OCI-LY3 (cell line): ENCODE results near the gene RNU1-1.
A peak's percentile ranks its signal among the peaks of the same experiment; 100 is the strongest.
"Not testable (repeated sequence)": the region's sequence is repeated elsewhere in the genome, so short reads cannot be mapped to it uniquely, and the experiment has no call there.

Source experiments
- H2AFZ ChIP-seq: fragments of 200-600, 300-600 bp; shearing (Covaris generic); 2 replicates; pipeline ENCODE4 v1.6.0; 2014; ENCODE audit warnings: antibody characterized with exemption, low read depth, low read length
- H3K27ac ChIP-seq: fragments of 200-600, 300-600 bp; sonication (generic); 2 replicates; pipeline ENCODE4 v1.5.1; 2014; ENCODE audit warnings: mild to moderate bottlenecking, low read length, moderate library complexity, mixed read lengths
- H3K27me3 ChIP-seq: fragments of 200-600, 300-600 bp; sonication (generic); 2 replicates; pipeline ENCODE4 v1.6.1; 2014; ENCODE audit warnings: low read depth, low read length, mixed read lengths
- H3K36me3 ChIP-seq: fragments of 200-600, 300-600 bp; sonication (generic); replicated peaks from 2 replicates; pipeline ENCODE3; 2014; ENCODE audit warnings: low read depth, low read length, mixed read lengths
- H3K4me1 ChIP-seq: fragments of 300-600, 200-600 bp; sonication (generic); 2 replicates; pipeline ENCODE4 v1.6.1; 2014; ENCODE audit warnings: low read length, mixed read lengths
- H3K4me2 ChIP-seq: fragments of 200-600, 300-600 bp; sonication (generic); 2 replicates; pipeline ENCODE4 v1.6.1; 2014; ENCODE audit warnings: low read length, mixed read lengths
- H3K4me3 ChIP-seq: fragments of 300-600, 200-600 bp; sonication (generic); 2 replicates; pipeline ENCODE4 v1.5.1; 2014; ENCODE audit warnings: antibody characterized with exemption, mild to moderate bottlenecking, low read length, moderate library complexity
- H3K79me2 ChIP-seq: fragments of 300-600, 200-600 bp; shearing (Covaris generic); 2 replicates; pipeline ENCODE4 v1.6.1; 2014; ENCODE audit warnings: mild to moderate bottlenecking, low read length, mixed read lengths
- H3K9ac ChIP-seq: fragments of 300-600, 200-600 bp; shearing (Covaris generic); 2 replicates; pipeline ENCODE4 v1.6.0; 2014; ENCODE audit warnings: mild to moderate bottlenecking, low read length, moderate library complexity
- H3K9me3 ChIP-seq: fragments of 200-600, 300-600 bp; shearing (Covaris generic); 2 replicates; pipeline ENCODE4 v1.6.1; 2014; ENCODE audit warnings: low read length, mixed read lengths; ENCODE audit not compliant: insufficient read depth
- H4K20me1 ChIP-seq: fragments of 200-600, 300-600 bp; sonication (generic); 2 replicates; pipeline ENCODE4 v1.6.1; 2016; ENCODE audit warnings: low read length, mixed read lengths; ENCODE audit not compliant: insufficient read depth
- CTCF ChIP-seq: fragments of 200-600, 300-600 bp; sonication (generic); IDR thresholded peaks from 2 replicates; pipeline ENCODE4 v1.5.1; 2014; ENCODE audit warnings: antibody characterized with exemption, low read length, low read depth
- EZH2phosphoT487 ChIP-seq: fragments of 200-600 bp; shearing (Covaris generic); IDR thresholded peaks from 2 replicates; pipeline ENCODE4 v1.6.1; 2018; ENCODE audit warnings: antibody characterized with exemption, mixed run types, low read depth

Gene RNU1-1

DNA sequence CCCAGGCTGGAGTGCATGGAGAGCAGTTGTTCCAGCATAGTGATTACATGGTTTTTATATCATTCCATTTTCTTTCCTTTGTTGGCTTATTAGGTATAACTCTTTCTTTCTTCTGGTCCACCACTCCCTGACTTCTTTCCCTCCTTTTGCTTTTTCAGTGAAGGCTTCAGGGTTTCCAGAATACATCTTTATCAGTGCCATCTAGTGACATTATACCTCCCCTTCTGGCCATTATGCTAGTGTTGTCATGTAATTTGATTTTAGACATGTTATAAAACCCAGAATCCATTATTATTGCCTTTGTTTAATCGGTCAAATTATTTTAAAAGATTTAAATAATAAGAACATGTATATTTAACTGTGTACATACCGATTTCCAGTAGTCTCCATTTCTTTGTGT lies 10.6 kb downstream of the RNU1-1 start:
- TF ChIP-seq CTCF: no peak
- TF ChIP-seq EZH2phosphoT487: no peak
- Histone ChIP-seq H3K9ac (no peak overlapping the region), H3K4me2 (no peak overlapping the region), H3K36me3 (no peaks in the 10 kb centered on the region), H2AFZ (no peak overlapping the region), H3K27ac (no peak overlapping the region), H3K4me3 (no peak overlapping the region), H3K27me3 (no peaks in the 10 kb centered on the region), H3K9me3 (no peaks in the 10 kb centered on the region), H4K20me1 (no peaks in the 10 kb centered on the region), H3K4me1 (no peaks in the 10 kb centered on the region), H3K79me2 (no peaks in the 10 kb centered on the region)

DNA sequence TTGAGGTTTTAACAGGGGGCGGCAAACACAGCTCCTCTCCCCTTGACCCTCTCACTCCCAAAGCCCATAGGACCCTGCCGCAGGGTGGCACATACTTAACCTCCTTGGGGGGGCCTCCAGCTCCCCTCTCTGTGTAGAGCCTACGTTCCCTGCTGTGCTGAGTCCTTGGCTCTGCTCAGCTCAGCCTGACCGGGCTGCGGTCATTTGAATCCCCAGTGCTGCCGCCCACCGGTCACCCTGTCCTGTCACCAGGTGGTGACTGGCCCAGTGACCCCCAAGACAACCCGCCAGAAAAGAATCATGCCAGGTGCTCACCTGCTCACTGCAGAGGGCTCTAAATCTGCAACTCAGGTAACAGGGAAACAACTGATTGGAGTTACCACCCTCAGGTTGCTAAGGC lies 12.6 kb downstream of the RNU1-1 start:
- not testable (repeated sequence) for H2AFZ ChIP-seq, H3K9ac ChIP-seq, H3K27me3 ChIP-seq, H3K36me3 ChIP-seq, H3K79me2 ChIP-seq, H3K27ac ChIP-seq, H3K4me2 ChIP-seq, H3K4me1 ChIP-seq, H4K20me1 ChIP-seq, H3K9me3 ChIP-seq, H3K4me3 ChIP-seq

GRCh38 chr1:16500975-16501374 lies 13.1 kb downstream of the RNU1-1 start:
- not testable (repeated sequence) for H4K20me1 ChIP-seq, H3K27me3 ChIP-seq, H3K79me2 ChIP-seq, H3K4me2 ChIP-seq, H3K4me3 ChIP-seq, H3K36me3 ChIP-seq, H3K9ac ChIP-seq, H3K9me3 ChIP-seq, H2AFZ ChIP-seq, H3K27ac ChIP-seq, H3K4me1 ChIP-seq

- not testable (repeated sequence) for H3K4me1 ChIP-seq, H3K27me3 ChIP-seq, H4K20me1 ChIP-seq, H2AFZ ChIP-seq, H3K9me3 ChIP-seq, H3K9ac ChIP-seq, H3K4me2 ChIP-seq, H3K4me3 ChIP-seq, H3K27ac ChIP-seq, H3K36me3 ChIP-seq, H3K79me2 ChIP-seq
These were observed 13.6 kb downstream of the RNU1-1 start for GRCh38 chr1:16500466-16500865.

DNA sequence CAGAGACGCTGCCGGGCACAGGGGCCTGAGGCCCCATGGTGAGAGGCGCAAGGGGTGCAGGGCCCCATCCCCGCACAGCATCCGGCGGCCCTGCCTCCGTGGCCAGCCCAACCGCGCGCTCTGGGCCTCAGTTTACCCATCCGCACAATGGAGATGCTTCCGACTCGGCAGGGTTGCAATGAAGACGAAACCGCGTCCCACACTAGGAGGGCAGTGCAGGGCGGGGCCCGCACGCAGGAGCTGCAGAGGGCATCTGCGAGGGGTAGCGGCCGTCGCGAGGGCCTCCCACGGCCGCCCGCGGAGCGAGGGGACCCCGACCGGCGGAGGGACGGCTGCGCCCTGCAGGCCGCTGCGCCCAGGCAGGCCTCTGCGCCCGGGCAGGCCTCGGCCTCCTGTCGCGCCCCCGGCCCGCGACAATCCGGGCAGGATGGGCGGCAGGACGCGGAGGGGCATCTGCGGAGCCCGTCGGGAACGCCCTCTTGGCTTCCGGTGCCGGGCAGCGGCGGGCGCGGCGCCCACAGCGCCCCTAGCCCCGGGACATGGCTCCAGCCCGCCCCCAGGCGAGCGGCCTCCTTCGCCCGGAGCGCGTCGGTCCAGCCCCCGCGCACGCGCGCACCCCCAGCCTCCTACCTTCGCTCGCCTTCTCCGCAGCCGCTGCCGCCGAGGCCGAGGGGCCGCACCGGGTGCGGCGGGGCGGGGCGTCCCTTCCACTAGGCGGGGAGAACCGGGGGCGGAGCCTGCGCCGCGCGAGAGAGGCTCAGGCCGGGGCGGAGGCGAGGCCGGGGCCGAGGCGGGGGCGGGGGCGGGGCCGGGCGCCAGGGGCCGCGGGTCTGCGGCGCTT lies 15.3 kb downstream of the RNU1-1 start:
- Histone ChIP-seq H4K20me1 (no peaks in the 10 kb centered on the region), H3K4me3 (peak overlapping the region; percentile 95), H3K9ac (peak overlapping the region; percentile 63), H3K79me2 (no peaks in the 10 kb centered on the region), H3K27me3 (no peaks in the 10 kb centered on the region), H3K4me2 (peak overlapping the region; percentile 100), H3K27ac (no peak overlapping the region), H3K9me3 (no peaks in the 10 kb centered on the region), H3K4me1 (no peaks in the 10 kb centered on the region), H2AFZ (peak overlapping the region; percentile 65; the same call in 1 of the 2 replicates), H3K36me3 (no peaks in the 10 kb centered on the region)
- TF ChIP-seq EZH2phosphoT487: no peak
- no peak for TF ChIP-seq CTCF

DNA sequence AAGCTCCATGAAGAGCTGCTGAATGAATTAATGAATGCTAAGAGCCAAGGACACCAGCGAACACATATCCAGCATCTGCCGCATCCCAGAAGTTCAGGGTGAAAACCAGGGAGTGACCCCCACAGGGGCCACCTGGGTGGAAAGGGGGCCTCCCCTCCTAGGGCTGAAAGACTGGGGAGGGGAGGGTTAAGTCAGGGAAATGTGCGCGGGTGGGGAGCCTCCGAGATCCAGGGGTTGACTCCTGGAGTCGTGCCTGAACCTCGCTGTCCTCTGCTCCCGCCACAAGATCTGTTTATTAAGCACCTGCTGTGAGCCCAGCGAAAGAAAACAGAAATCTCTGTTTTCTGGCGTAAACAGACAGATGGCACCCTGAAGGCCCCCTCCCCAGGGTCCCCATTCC lies 16.0 kb downstream of the RNU1-1 start:
- H2AFZ ChIP-seq, H3K4me1 ChIP-seq, H4K20me1 ChIP-seq, H3K36me3 ChIP-seq, H3K4me3 ChIP-seq, H3K4me2 ChIP-seq, H3K27me3 ChIP-seq, H3K27ac ChIP-seq, H3K79me2 ChIP-seq, H3K9me3 ChIP-seq, H3K9ac ChIP-seq: not testable (repeated sequence)
